Cardiac septum (tissue), 1 donor: ENCODE measurements around the gene FBLIM1. TPM values are rescaled to one million over a fixed set of nuclear protein-coding genes. Genes with fewer than 3 reads are reported as not detected.

Experiments
- DNase-seq: peaks from one replicate; pipeline ENCODE4 v3.0.0-alpha.2; 2020; ENCODE audit warnings: low spot score
- intact Hi-C: fragments of 100-400 bp; cut with DNase I; formaldehyde crosslinking; loops from one replicate; pipeline ENCODE4 v1.14.0; 2022
- total RNA-seq: library from RNA; stranded (reverse); fragmentation: NEBNext Ultra II Directional; extraction: Animal tissue kit (Norgen Biotek cat#: 25700); gene quantifications from one replicate; pipeline ENCODE4 v1.2.1, GENCODE V29; 2021
- donor health status: DM: no; HTN: no; CAD: no.

The FBLIM1 gene
- total RNA-seq, 1 donor from 2014 or later, result 40.6 TPM

- DNase-seq, result no peak
- intact Hi-C loops, result loop anchor here (1.0 to 2.0 kb wide), 3 partner anchors 12 to 308 kb away; partner anchors contain the start of genes DNAJC16 and SPEN
Observed at GRCh38 chr1:15835205-15835740, 76.7 kb downstream of the FBLIM1 start.

GRCh38 chr1:15835741-15836510 lies 77.3 kb downstream of the FBLIM1 start:
- DNase-seq, result peak; percentile 100
- intact Hi-C loops, result loop anchor here (1.0 to 2.0 kb wide), 3 partner anchors 11 to 309 kb away; partner anchors contain the start of genes DNAJC16 and SPEN

Other genes with a start within 250 kb of the FBLIM1 start
- gene CASP9, start 234.6 kb upstream of the FBLIM1 start, total RNA-seq, result 10.6 TPM
- gene DNAJC16, start 231.9 kb upstream of the FBLIM1 start, total RNA-seq, result 11.0 TPM
- 0.11 TPM for gene AGMAT, start 173.7 kb upstream of the FBLIM1 start, total RNA-seq
- gene DDI2, start 141.3 kb upstream of the FBLIM1 start, total RNA-seq, result 23.7 TPM
- gene PLEKHM2, start 74.5 kb upstream of the FBLIM1 start, total RNA-seq, result 93.1 TPM
- gene SLC25A34, start 22.5 kb upstream of the FBLIM1 start, total RNA-seq, result 2.9 TPM
- not detected for gene TMEM82, start 16.3 kb upstream of the FBLIM1 start, total RNA-seq
- gene UQCRHL, start 48.9 kb downstream of the FBLIM1 start, total RNA-seq, result 4.9 TPM
- 37.8 TPM for gene SPEN, start 88.9 kb downstream of the FBLIM1 start, total RNA-seq
- 24.9 TPM for gene ZBTB17, start 217.3 kb downstream of the FBLIM1 start, total RNA-seq
- not detected for gene SRARP, start 245.4 kb downstream of the FBLIM1 start, total RNA-seq